AG04450 (cell line): ENCODE data around the gene MPND. TPM values are rescaled to one million over a fixed set of nuclear protein-coding genes. Genes with fewer than 3 reads are reported as not detected.

Source experiments
- CTCF ChIA-PET: fragments of 300-600, 350-600 bp; formaldehyde crosslinking; extraction: SDS; loops from one replicate; lab custom pipeline; 2022; ENCODE audit warnings: antibody characterized with exemption, inconsistent platforms; lab: Charles Lee
- POLR2A ChIA-PET: fragments of 350-600 bp; formaldehyde crosslinking; extraction: SDS; loops from one replicate; lab custom pipeline; 2021; ENCODE audit warnings: antibody characterized with exemption, inconsistent platforms; lab: Yijun Ruan, JAX
- DNase-seq: peaks from one replicate; pipeline ENCODE4 v3.0.0-alpha.2; 2011; ENCODE audit warnings: low read depth, low spot score
- H3K27ac ChIP-seq: one replicate; pipeline ENCODE4 v1.5.1; 2012; ENCODE audit warnings: low read depth, low read length, control low read depth
- H3K27me3 ChIP-seq: one replicate; pipeline ENCODE4 v1.6.0; 2012; ENCODE audit warnings: low read length; ENCODE audit not compliant: control insufficient read depth, insufficient read depth
- H3K4me3 ChIP-seq: 2 replicates; pipeline ENCODE4 v1.5.1; 2011; ENCODE audit warnings: mild to moderate bottlenecking, low read depth, low read length, control low read depth
- H3K9me3 ChIP-seq: 2 replicates; pipeline ENCODE4 v1.5.1; 2012; ENCODE audit warnings: low read length; ENCODE audit not compliant: control insufficient read depth, insufficient read depth
- polyA plus RNA-seq: library from polyadenylated mRNA; depleted of rRNA; stranded (reverse); fragments of >200 nt; gene quantifications from 2 replicates; pipeline ENCODE4 v1.2.3, GENCODE V29; 2011
- TF ChIP-seq, protein P1 (sequence below): IDR thresholded peaks from 2 replicates; pipeline ENCODE4 v1.5.1; 2011; ENCODE audit warnings: low read depth, low read length, control low read depth, inconsistent platforms

Gene MPND
- polyA plus RNA-seq, 1 experiment, result 5.1 TPM

GRCh38 chr19:4358709-4359626 lies 15.6 kb downstream of the MPND start:
- no peak for DNase-seq
- no peaks in the 10 kb centered on the region; the same call in 1 of the 2 replicates for H3K9me3 ChIP-seq
- CTCF ChIA-PET, result interaction anchor here (1.1 kb wide), 1 partner anchor 92 kb away, joined by 3 read pairs; no protein-coding TSS in a partner anchor
- POLR2A ChIA-PET, result interaction anchor here (0.7 to 1.2 kb wide), 2 partner anchors 16 to 41 kb away, joined by 3 to 4 read pairs; partner anchors contain the start of genes MPND and SH3GL1
- H3K4me3 ChIP-seq, result no peak overlapping the region
- no peaks in the 10 kb centered on the region for H3K27me3 ChIP-seq
- H3K27ac ChIP-seq, result no peak overlapping the region
- TF ChIP-seq, protein P1, sequence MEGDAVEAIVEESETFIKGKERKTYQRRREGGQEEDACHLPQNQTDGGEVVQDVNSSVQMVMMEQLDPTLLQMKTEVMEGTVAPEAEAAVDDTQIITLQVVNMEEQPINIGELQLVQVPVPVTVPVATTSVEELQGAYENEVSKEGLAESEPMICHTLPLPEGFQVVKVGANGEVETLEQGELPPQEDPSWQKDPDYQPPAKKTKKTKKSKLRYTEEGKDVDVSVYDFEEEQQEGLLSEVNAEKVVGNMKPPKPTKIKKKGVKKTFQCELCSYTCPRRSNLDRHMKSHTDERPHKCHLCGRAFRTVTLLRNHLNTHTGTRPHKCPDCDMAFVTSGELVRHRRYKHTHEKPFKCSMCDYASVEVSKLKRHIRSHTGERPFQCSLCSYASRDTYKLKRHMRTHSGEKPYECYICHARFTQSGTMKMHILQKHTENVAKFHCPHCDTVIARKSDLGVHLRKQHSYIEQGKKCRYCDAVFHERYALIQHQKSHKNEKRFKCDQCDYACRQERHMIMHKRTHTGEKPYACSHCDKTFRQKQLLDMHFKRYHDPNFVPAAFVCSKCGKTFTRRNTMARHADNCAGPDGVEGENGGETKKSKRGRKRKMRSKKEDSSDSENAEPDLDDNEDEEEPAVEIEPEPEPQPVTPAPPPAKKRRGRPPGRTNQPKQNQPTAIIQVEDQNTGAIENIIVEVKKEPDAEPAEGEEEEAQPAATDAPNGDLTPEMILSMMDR, result no peak

GRCh38 chr19:4359627-4360000 lies 16.3 kb downstream of the MPND start:
- ChIA-PET CTCF (no interaction called here), POLR2A (interaction anchor here (1.2 kb wide), 1 partner anchor 17 kb away, joined by 4 read pairs; the partner anchor contains the start of gene MPND)
- Histone ChIP-seq H3K9me3 (no peaks in the 10 kb centered on the region; the same call in 1 of the 2 replicates), H3K27me3 (no peaks in the 10 kb centered on the region), H3K4me3 (no peak overlapping the region), H3K27ac (no peak overlapping the region)
- TF ChIP-seq, protein P1, result no peak
- DNase-seq, result no peak

- Histone ChIP-seq H3K9me3 (no peaks in the 10 kb centered on the region; the same call in 1 of the 2 replicates), H3K27ac (no peak overlapping the region), H3K4me3 (no peak overlapping the region), H3K27me3 (no peaks in the 10 kb centered on the region)
- ChIA-PET POLR2A (interaction anchor here (1.2 to 1.7 kb wide), 2 partner anchors 11 to 17 kb away, joined by 3 to 4 read pairs; partner anchors contain the start of gene MPND), CTCF (no interaction called here)
- DNase-seq, result no peak
- TF ChIP-seq, protein P1, result no peak
Measured at GRCh38 chr19:4360081-4360569, 16.8 kb downstream of the MPND start.

DNA sequence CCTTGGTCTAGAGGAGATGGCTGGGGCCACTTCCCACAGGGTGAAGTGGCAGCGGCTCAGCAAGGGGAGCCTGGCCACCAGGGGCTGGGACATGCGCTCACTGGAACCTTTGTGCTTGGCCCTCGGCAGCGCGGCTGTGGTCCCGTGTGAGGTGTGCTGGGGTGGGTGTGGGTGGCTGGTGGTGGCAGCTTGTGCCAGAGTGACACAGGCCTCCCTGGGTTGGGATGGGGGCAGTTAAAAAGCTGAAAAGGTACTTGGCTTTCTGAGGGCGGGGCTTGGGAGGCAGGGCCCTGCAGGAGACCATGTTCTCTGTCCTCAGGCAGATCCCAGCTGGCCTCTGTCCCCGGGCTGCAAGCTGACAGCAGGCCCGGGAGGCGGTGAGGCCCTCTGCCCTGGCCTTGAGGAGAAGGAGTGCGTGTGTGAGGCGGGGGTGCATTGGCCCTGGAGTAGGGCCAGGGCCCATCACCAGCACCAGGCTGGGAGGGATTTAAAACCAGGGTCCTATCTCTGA lies 17.3 kb downstream of the MPND start:
- ChIA-PET POLR2A (interaction anchor here (0.9 to 1.7 kb wide), 2 partner anchors 11 to 18 kb away, joined by 3 read pairs; partner anchors contain the start of gene MPND), CTCF (no interaction called here)
- Histone ChIP-seq H3K27me3 (no peaks in the 10 kb centered on the region), H3K27ac (no peak overlapping the region), H3K9me3 (no peaks in the 10 kb centered on the region; the same call in 1 of the 2 replicates), H3K4me3 (no peak overlapping the region)
- no peak for DNase-seq
- TF ChIP-seq, protein P1, result no peak
